PFSK-1 (cell line): ENCODE results near the gene CPAMD8.

ENCODE experiments used
- POLR2AphosphoS5 ChIP-seq: IDR thresholded peaks from 2 replicates; pipeline ENCODE4 v1.6.1; 2012; ENCODE audit warnings: low read depth, mild to moderate bottlenecking, control low read depth, low read length, moderate library complexity
- SIN3A ChIP-seq: IDR thresholded peaks from 2 replicates; pipeline ENCODE4 v1.6.1; 2012; ENCODE audit warnings: mild to moderate bottlenecking, low read length, moderate library complexity, borderline replicate concordance; ENCODE audit not compliant: insufficient read depth
- TAF1 ChIP-seq: IDR thresholded peaks from 2 replicates; pipeline ENCODE4 v1.6.1; 2012; ENCODE audit warnings: low read length, control low read depth, borderline replicate concordance; ENCODE audit not compliant: insufficient read depth

- no peak for TF ChIP-seq POLR2AphosphoS5
- no peak for TF ChIP-seq SIN3A
- TF ChIP-seq TAF1 = no peak
These were observed 95.3 kb downstream of the CPAMD8 start for GRCh38 chr19:16931306-16931705.
